GM12873 (cell line): ENCODE data around the gene CCDC195.

Source experiments
- CTCF ChIP-seq: IDR thresholded peaks from 2 replicates; pipeline ENCODE4 v1.5.1; 2012; ENCODE audit warnings: low read depth, mild to moderate bottlenecking, moderate library complexity, low read length, control low read depth; ENCODE audit not compliant: insufficient read depth; ENCODE audit errors: missing control alignments

CCDC195 gene

GRCh38 chr2:224655006-224655537 is 61.1 kb downstream of the CCDC195 start:
- TF ChIP-seq CTCF = no peak
